IMR-90 (cell line): Measurements from ENCODE around the gene PRKD2. TPM values are rescaled to one million over a fixed set of nuclear protein-coding genes. Genes with fewer than 3 reads are reported as not detected.

Source experiments
- ATAC-seq: fragments of 200-7000 bp; cut with Tn5 transposase; 2 replicates; pipeline ENCODE4 v1.9.1; 2020; ENCODE audit warnings: low read depth, mild to moderate bottlenecking, moderate library complexity
- BruUV-seq: library from RNA; stranded (reverse); fragments of 400-500 nt; replicated peaks from 2 replicates; lab custom pipeline; 2021; lab: Mats Ljungman, UMichigan
- CTCF ChIA-PET: fragments of 300-600 bp; formaldehyde crosslinking; extraction: SDS; loops from one replicate; lab custom pipeline; 2021; ENCODE audit warnings: antibody characterized with exemption; lab: Yijun Ruan, JAX
- POLR2A ChIA-PET: fragments of 300-600 bp; sonication (Branson Sonifier 250); formaldehyde crosslinking; loops from one replicate; lab custom pipeline; 2022; ENCODE audit warnings: antibody characterized with exemption; ENCODE audit not compliant: unreplicated experiment; lab: Charles Lee
- DNase-seq: peaks from one replicate; pipeline ENCODE4 v3.0.0; 2013
- H2AFZ ChIP-seq: replicated peaks from 2 replicates; pipeline ENCODE3; 2013; ENCODE audit warnings: low read length, mild to moderate bottlenecking; ENCODE audit not compliant: poor library complexity
- H2AK5ac ChIP-seq: 2 replicates; pipeline ENCODE4 v1.6.1; 2013; ENCODE audit warnings: low read depth, low read length, inconsistent platforms
- H2AK9ac ChIP-seq: replicated peaks from 2 replicates; pipeline ENCODE3; 2013; ENCODE audit warnings: mild to moderate bottlenecking, low read depth, low read length, moderate library complexity; ENCODE audit not compliant: poor library complexity
- H2BK120ac ChIP-seq: 2 replicates; pipeline ENCODE4 v1.6.1; 2013; ENCODE audit warnings: low read depth, low read length, inconsistent platforms
- H2BK15ac ChIP-seq: 3 replicates; pipeline ENCODE4 v1.6.1; 2013; ENCODE audit warnings: low read depth, low read length, inconsistent platforms
- H2BK20ac ChIP-seq: 2 replicates; pipeline ENCODE4 v1.6.1; 2013; ENCODE audit warnings: low read depth, mild to moderate bottlenecking, inconsistent platforms, low read length, moderate library complexity
- H2BK5ac ChIP-seq: 2 replicates; pipeline ENCODE4 v1.6.1; 2013; ENCODE audit warnings: mild to moderate bottlenecking, low read depth, low read length, inconsistent platforms; ENCODE audit not compliant: poor library complexity, severe bottlenecking
- H3K14ac ChIP-seq: replicated peaks from 2 replicates; pipeline ENCODE4 v1.6.1; 2013; ENCODE audit warnings: low read depth, low read length, inconsistent platforms
- H3K18ac ChIP-seq: 2 replicates; pipeline ENCODE4 v1.6.1; 2013; ENCODE audit warnings: low read depth, low read length, control low read depth
- H3K23ac ChIP-seq: 2 replicates; pipeline ENCODE4 v1.6.1; 2013; ENCODE audit warnings: low read depth, low read length, inconsistent platforms
- H3K27ac ChIP-seq: 2 replicates; pipeline ENCODE4 v1.5.1; 2013; ENCODE audit warnings: mild to moderate bottlenecking, control low read depth, low read length; ENCODE audit not compliant: insufficient read depth
- H3K27me3 ChIP-seq: 2 replicates; pipeline ENCODE4 v1.6.1; 2013; ENCODE audit warnings: low read length; ENCODE audit not compliant: control insufficient read depth, insufficient read depth
- H3K36me3 ChIP-seq: 2 replicates; pipeline ENCODE4 v1.6.1; 2013; ENCODE audit warnings: low read length, mixed read lengths; ENCODE audit not compliant: control insufficient read depth, insufficient read depth
- H3K4ac ChIP-seq: 2 replicates; pipeline ENCODE4 v1.6.1; 2013; ENCODE audit warnings: low read depth, low read length, inconsistent platforms
- H3K4me1 ChIP-seq: 2 replicates; pipeline ENCODE4 v1.6.1; 2013; ENCODE audit warnings: low read length, mixed read lengths; ENCODE audit not compliant: control insufficient read depth, insufficient read depth
- H3K4me2 ChIP-seq: 2 replicates; pipeline ENCODE4 v1.6.1; 2013; ENCODE audit warnings: low read depth, mild to moderate bottlenecking, control low read depth, low read length, moderate library complexity
- H3K4me3 ChIP-seq: 2 replicates; pipeline ENCODE4 v1.5.1; 2013; ENCODE audit warnings: low read depth, mild to moderate bottlenecking, control low read depth, low read length, moderate library complexity; ENCODE audit not compliant: insufficient read depth
- H3K56ac ChIP-seq: 2 replicates; pipeline ENCODE4 v1.6.1; 2013; ENCODE audit warnings: low read length, inconsistent platforms; ENCODE audit not compliant: insufficient read depth; ENCODE audit errors: extremely low read depth
- H3K79me1 ChIP-seq, 2 experiments: 2 replicates each; pipeline ENCODE4 v1.6.1; 2013; ENCODE audit warnings: low read length in 2 of 2, inconsistent platforms in 1 of 2, low read depth in 1 of 2
- H3K9ac ChIP-seq: 2 replicates; pipeline ENCODE4 v1.6.1; 2013; ENCODE audit warnings: low read depth, low read length, control low read depth
- H3K9me1 ChIP-seq: 2 replicates; pipeline ENCODE4 v1.6.1; 2013; ENCODE audit warnings: low read length, inconsistent platforms; ENCODE audit not compliant: insufficient read depth
- H3K9me3 ChIP-seq: 2 replicates; pipeline ENCODE4 v1.6.1; 2013; ENCODE audit warnings: low read length; ENCODE audit not compliant: control insufficient read depth, insufficient read depth
- H4K20me1 ChIP-seq: 2 replicates; pipeline ENCODE4 v1.6.1; 2013; ENCODE audit warnings: low read length, inconsistent platforms; ENCODE audit not compliant: insufficient read depth
- H4K5ac ChIP-seq: 2 replicates; pipeline ENCODE4 v1.6.1; 2013; ENCODE audit warnings: mild to moderate bottlenecking, low read depth, low read length, control low read depth
- H4K8ac ChIP-seq, 2 experiments: 2 replicates each; pipeline ENCODE4 v1.6.1; 2013; ENCODE audit warnings: low read depth in 2 of 2, low read length in 2 of 2, control low read depth in 1 of 2, inconsistent platforms in 1 of 2
- H4K91ac ChIP-seq: 2 replicates; pipeline ENCODE4 v1.6.1; 2013; ENCODE audit warnings: low read depth, low read length, inconsistent platforms; ENCODE audit not compliant: insufficient read depth
- BHLHE40 ChIP-seq: fragments of 150-350 bp; IDR thresholded peaks from 2 replicates; pipeline ENCODE4 v1.6.1; 2016; ENCODE audit warnings: mild to moderate bottlenecking, low read depth, low read length
- CEBPB ChIP-seq: IDR thresholded peaks from 2 replicates; pipeline ENCODE4 v1.6.1; 2012; ENCODE audit warnings: low read depth, low read length, improper control_type of control experiment
- CHD1 ChIP-seq: IDR thresholded peaks from 2 replicates; pipeline ENCODE4 v1.6.1; 2012; ENCODE audit warnings: low read depth, low read length, improper control_type of control experiment
- FOS ChIP-seq: fragments of 150-350 bp; IDR thresholded peaks from 2 replicates; pipeline ENCODE4 v1.6.1; 2016; ENCODE audit warnings: low read depth, low read length
- MAFK ChIP-seq: IDR thresholded peaks from 2 replicates; pipeline ENCODE4 v1.6.1; 2012; ENCODE audit warnings: low read depth, low read length, improper control_type of control experiment
- NFE2L2 ChIP-seq: fragments of 150-350 bp; IDR thresholded peaks from 2 replicates; pipeline ENCODE4 v1.6.1; 2016; ENCODE audit warnings: low read depth, mild to moderate bottlenecking, low read length
- RAD21 ChIP-seq: IDR thresholded peaks from 2 replicates; pipeline ENCODE4 v1.6.1; 2012; ENCODE audit warnings: low read length, improper control_type of control experiment
- SMC3 ChIP-seq: fragments of 150-350 bp; IDR thresholded peaks from 2 replicates; pipeline ENCODE4 v1.6.1; 2016; ENCODE audit warnings: low read depth, mild to moderate bottlenecking, antibody characterized with exemption, low read length, moderate library complexity
- WGBS, 2 experiments: methylation state at CpG; one replicate each; pipeline versions ENCODE4 v1.1.5 to v1.1.7; 2013; ENCODE audit warnings: missing lambda C conversion rate in 2 of 2; ENCODE audit not compliant: insufficient read length in 1 of 2; ENCODE audit errors: extremely low coverage in 2 of 2; 5-methylcytosine and 5-hydroxymethylcytosine counted together
- dilution Hi-C: fragments of 300-500 bp; cut with HindIII; formaldehyde crosslinking; loops from one replicate; pipeline ENCODE4 v1.14.3; 2018; ENCODE audit warnings: low sequenced_read_pairs; ENCODE audit not compliant: unreplicated experiment
- in situ Hi-C: fragments of 300-500 bp; cut with MboI; formaldehyde crosslinking; loops from 3 replicates; pipeline ENCODE4 v1.14.3; 2019; ENCODE audit warnings: low sequenced_read_pairs, inconsistent platforms, mixed read lengths
- intact Hi-C: fragments of 100-400 bp; cut with micrococcal nuclease; formaldehyde crosslinking; loops from 2 replicates; pipeline ENCODE4 v1.10.0; 2022
- polyA plus RNA-seq, 3 experiments: library from polyadenylated mRNA; depleted of rRNA; stranded (reverse); fragments of >200 nt; gene quantifications; 2 replicates each; pipeline ENCODE4 v1.2.3, GENCODE V29; 2012; ENCODE audit warnings: low replicate concordance in 1 of 3
- total RNA-seq: library from RNA; depleted of rRNA; stranded (reverse); fragments of >200 nt; gene quantifications from 2 replicates; pipeline ENCODE4 v1.2.3, GENCODE V29; 2012
- TF ChIP-seq, protein P1 (sequence below): fragments of 150-350 bp; IDR thresholded peaks from 2 replicates; pipeline ENCODE4 v1.6.1; 2016; ENCODE audit warnings: low read depth, mild to moderate bottlenecking, low read length, moderate library complexity, borderline replicate concordance
- TF ChIP-seq, protein P2 (sequence below): fragments of 150-350 bp; IDR thresholded peaks from 2 replicates; pipeline ENCODE4 v1.6.1; 2017; ENCODE audit warnings: mild to moderate bottlenecking, antibody characterized with exemption, low read length, low read depth

The PRKD2 gene
- total and polyA plus RNA-seq, 2 of the 4 experiments (the other 2 are of a cell fraction) = 9.9 to 19.6 TPM

DNA sequence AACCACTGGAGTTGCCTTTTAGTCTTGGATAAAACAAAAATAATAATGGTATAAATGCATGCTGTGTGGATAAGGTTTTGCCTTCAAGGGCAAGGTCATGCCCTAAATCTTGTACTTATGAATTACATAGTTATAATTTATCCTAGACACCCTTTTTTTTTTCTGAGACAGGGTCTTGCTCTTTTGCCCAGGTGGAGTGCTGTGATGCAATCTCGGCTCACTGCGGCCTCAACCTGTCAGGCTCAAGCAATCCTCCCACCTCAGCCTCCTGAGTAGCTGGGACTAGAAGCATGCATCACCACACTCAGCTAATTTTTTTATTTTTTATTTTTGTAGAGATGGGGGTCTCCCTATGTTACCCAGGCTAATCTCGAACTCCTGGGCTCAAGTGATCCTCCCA, 48.3 kb downstream of the PRKD2 start:
- Histone ChIP-seq H2AK5ac (no peak overlapping the region), H3K9me1 (peaks cover 3% of the 10 kb centered on the region; the same call in 1 of the 2 replicates), H3K27ac (no peak overlapping the region), H3K4me2 (no peak overlapping the region), H2BK15ac (no peak overlapping the region), H3K9ac (no peak overlapping the region), H3K56ac (no peak overlapping the region), H2BK5ac (no peak overlapping the region), H3K23ac (no peak overlapping the region), H2BK20ac (no peak overlapping the region), H3K14ac (no peak overlapping the region), H4K8ac (no peak overlapping the region), H3K18ac (no peak overlapping the region), H3K79me1 (no peaks in the 10 kb centered on the region), H2BK120ac (no peak overlapping the region), H4K20me1 (peaks cover 5% of the 10 kb centered on the region; the same call in 1 of the 2 replicates), H4K5ac (no peak overlapping the region), H3K4me3 (no peak overlapping the region), H3K9me3 (no peaks in the 10 kb centered on the region), H3K36me3 (peaks cover 8% of the 10 kb centered on the region), H3K4ac (no peak overlapping the region), H3K4me1 (peaks cover 6% of the 10 kb centered on the region), H2AFZ (no peak overlapping the region), H2AK9ac (no peak overlapping the region), H4K91ac (no peak overlapping the region), H3K27me3 (no peaks in the 10 kb centered on the region; the same call in 1 of the 2 replicates)
- in situ Hi-C loops = loop anchor here (10.0 kb wide), 1 partner anchor 134 kb away; no protein-coding TSS in a partner anchor
- dilution Hi-C loops = no loop called here
- POLR2A ChIA-PET = no interaction called here
- TF ChIP-seq MAFK = no peak
- no peak for TF ChIP-seq FOS
- TF ChIP-seq CEBPB = no peak
- TF ChIP-seq BHLHE40 = no peak
- TF ChIP-seq, protein P1, sequence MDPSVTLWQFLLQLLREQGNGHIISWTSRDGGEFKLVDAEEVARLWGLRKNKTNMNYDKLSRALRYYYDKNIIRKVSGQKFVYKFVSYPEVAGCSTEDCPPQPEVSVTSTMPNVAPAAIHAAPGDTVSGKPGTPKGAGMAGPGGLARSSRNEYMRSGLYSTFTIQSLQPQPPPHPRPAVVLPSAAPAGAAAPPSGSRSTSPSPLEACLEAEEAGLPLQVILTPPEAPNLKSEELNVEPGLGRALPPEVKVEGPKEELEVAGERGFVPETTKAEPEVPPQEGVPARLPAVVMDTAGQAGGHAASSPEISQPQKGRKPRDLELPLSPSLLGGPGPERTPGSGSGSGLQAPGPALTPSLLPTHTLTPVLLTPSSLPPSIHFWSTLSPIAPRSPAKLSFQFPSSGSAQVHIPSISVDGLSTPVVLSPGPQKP = no peak
- TF ChIP-seq SMC3 = no peak
- TF ChIP-seq RAD21 = no peak
- TF ChIP-seq NFE2L2 = no peak
- TF ChIP-seq, protein P2, sequence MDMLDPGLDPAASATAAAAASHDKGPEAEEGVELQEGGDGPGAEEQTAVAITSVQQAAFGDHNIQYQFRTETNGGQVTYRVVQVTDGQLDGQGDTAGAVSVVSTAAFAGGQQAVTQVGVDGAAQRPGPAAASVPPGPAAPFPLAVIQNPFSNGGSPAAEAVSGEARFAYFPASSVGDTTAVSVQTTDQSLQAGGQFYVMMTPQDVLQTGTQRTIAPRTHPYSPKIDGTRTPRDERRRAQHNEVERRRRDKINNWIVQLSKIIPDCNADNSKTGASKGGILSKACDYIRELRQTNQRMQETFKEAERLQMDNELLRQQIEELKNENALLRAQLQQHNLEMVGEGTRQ = no peak
- no peak for TF ChIP-seq CHD1
- intact Hi-C loops = no loop called here
- DNase-seq (no peak), ATAC-seq (no peak)
- no TSS peak for BruUV-seq
- CTCF ChIA-PET = no interaction called here
- WGBS, 2 experiments = no CpG with 5 or more reads among the region's 3 CpGs
